ENCODE results near the gene PRLR. TPM values are rescaled to one million over a fixed set of nuclear protein-coding genes. Genes with fewer than 3 reads are reported as not detected.

PRLR gene
- total and polyA plus RNA-seq, 10 of the 15 experiments (the other 5 are each of a cell fraction or from before 2014, with no cell fraction given) = 0.03 to 8.1 (median 0.20) TPM

GRCh38 chr5:35145691-35146317 lies 84.5 kb downstream of the PRLR start (continued):
- no peak for TF ChIP-seq ZBTB40 (IDR thresholded peaks at IDR 0.05; ENCODE audit: borderline replicate concordance)

- SMC1A ChIA-PET (ENCODE audit: uncharacterized antibody, unreplicated experiment) = interaction anchor here (0.9 to 1.0 kb wide), 2 partner anchors 8 to 11 kb away, joined by 3 read pairs; no protein-coding TSS in a partner anchor
- in situ Hi-C loops (cut with MboI) = no loop called here
- TF ChIP-seq CBFB (IDR thresholded peaks at IDR 0.05; ENCODE audit: low read depth) (no peak), EGR1 (IDR thresholded peaks at IDR 0.05; ENCODE audit: borderline replicate concordance in 1 of 2, low read depth in 2 of 2, low read length in 2 of 2) (no peak), YBX1 (IDR thresholded peaks at IDR 0.05) (no peak), JUND (IDR thresholded peaks at IDR 0.05; ENCODE audit: low read depth, low read length) (no peak), BACH1 (IDR thresholded peaks at IDR 0.05; ENCODE audit: borderline replicate concordance) (no peak), NR2F1 (conservative IDR thresholded peaks at IDR 0.05) (no peak)
- Histone ChIP-seq H3K4me1 (ENCODE audit: control insufficient read depth, insufficient read depth, low read length) (no peaks in the 10 kb centered on the region), H3K9ac (ENCODE audit: control insufficient read depth, insufficient read depth, low read length) (no peak overlapping the region), H3K4me2 (ENCODE audit: control insufficient read depth, insufficient read depth) (no peak overlapping the region), H3K9me3 (replicated peaks; ENCODE audit: control insufficient read depth, insufficient read depth, low read length) (no peaks in the 10 kb centered on the region), H3K27me3 (replicated peaks in 1 of 2; ENCODE audit: control insufficient read depth in 2 of 2, insufficient read depth in 2 of 2, low read length in 1 of 2) (no peaks in the 10 kb centered on the region), H3K79me2 (ENCODE audit: control insufficient read depth, insufficient read depth, low read length) (no peaks in the 10 kb centered on the region), H2AFZ (ENCODE audit: control insufficient read depth, low read depth, low read length) (no peak overlapping the region), H3K36me3 (ENCODE audit: control insufficient read depth in 2 of 2, insufficient read depth in 2 of 2, low read length in 1 of 2) (no peaks in the 10 kb centered on the region), H4K20me1 (ENCODE audit: control insufficient read depth, insufficient read depth) (no peaks in the 10 kb centered on the region), H3K27ac (ENCODE audit: control insufficient read depth, insufficient read depth) (no peak overlapping the region), H3K4me3 (no peak overlapping the region)
- BruUV-seq (replicated peaks) = no TSS peak
- DNase-seq (ENCODE audit: low read depth, low spot score) = no peak
- RAD21 ChIA-PET (ENCODE audit: unreplicated experiment) = no interaction called here
- intact Hi-C loops (cut with micrococcal nuclease; ENCODE audit: unreplicated experiment) = no loop called here
- no peak for FAIRE-seq
- ATAC-seq = no peak
- CTCF ChIA-PET = interaction anchor here (1.4 kb wide), 1 partner anchor 12 kb away, joined by 3 read pairs; no protein-coding TSS in a partner anchor
- 40% methylated on average over 5 of the region's 5 CpGs for WGBS (ENCODE audit: insufficient coverage, insufficient replicate concordance, low lambda C conversion rate, missing lambda C conversion rate)
- POLR2A ChIA-PET = no interaction called here
Observed at GRCh38 chr5:35145012-35145411, 85.3 kb downstream of the PRLR start.
